ENCODE measurements around the gene KCNS1.
"Not testable (repeated sequence)": the region's sequence is repeated elsewhere in the genome, so short reads cannot be mapped to it uniquely, and the experiment has no call there.

Gene KCNS1

GRCh38 chr20:45072066-45072465 lies 28.9 kb downstream of the KCNS1 start:
- DNase-seq: no peak

- DNase-seq: no peak
Observed at GRCh38 chr20:45070932-45071632, 29.8 kb downstream of the KCNS1 start.

GRCh38 chr20:45069261-45069660 lies 31.7 kb downstream of the KCNS1 start:
- DNase-seq: no peak

- DNase-seq: no peak
Observed at GRCh38 chr20:45067558-45067957, 33.4 kb downstream of the KCNS1 start.

GRCh38 chr20:45067087-45067486 lies 33.8 kb downstream of the KCNS1 start:
- DNase-seq: no peak

- DNase-seq: no peak
Observed at GRCh38 chr20:45066372-45066771, 34.6 kb downstream of the KCNS1 start.

- DNase-seq: no peak
Observed at GRCh38 chr20:45064812-45065211, 36.1 kb downstream of the KCNS1 start.

- not testable (repeated sequence) for DNase-seq
Observed at GRCh38 chr20:45063107-45063506, 37.8 kb downstream of the KCNS1 start.

- DNase-seq: no peak
Observed at GRCh38 chr20:45061244-45061643, 39.7 kb downstream of the KCNS1 start.

- no peak for DNase-seq
Observed at GRCh38 chr20:45060294-45060693, 40.6 kb downstream of the KCNS1 start.

- no peak for DNase-seq
Observed at GRCh38 chr20:45059022-45059728, 41.8 kb downstream of the KCNS1 start.

- DNase-seq: no peak
Observed at GRCh38 chr20:45058168-45058850, 42.6 kb downstream of the KCNS1 start.

GRCh38 chr20:45056473-45057173 lies 44.3 kb downstream of the KCNS1 start:
- no peak for DNase-seq

GRCh38 chr20:45055056-45055455 lies 45.9 kb downstream of the KCNS1 start:
- DNase-seq: no peak

- no peak for DNase-seq
Observed at GRCh38 chr20:45053430-45054351, 47.2 kb downstream of the KCNS1 start.

- DNase-seq: peak in 1 of 2 experiments; percentile 10
Observed at GRCh38 chr20:45052698-45053429, 48.1 kb downstream of the KCNS1 start.

GRCh38 chr20:45051204-45052060 lies 49.5 kb downstream of the KCNS1 start:
- no peak for DNase-seq

GRCh38 chr20:45049904-45050471 lies 50.9 kb downstream of the KCNS1 start:
- no peak for DNase-seq

- DNase-seq: no peak
Observed at GRCh38 chr20:45049438-45049837, 51.5 kb downstream of the KCNS1 start.

GRCh38 chr20:45047581-45048119 lies 53.3 kb downstream of the KCNS1 start:
- peak; percentile 3 to 7 for DNase-seq

Measured in NCI-H187 (cell line).